SU-DHL-6 (cell line): ENCODE measurements around the gene TACR3.

ENCODE experiments used
- H2AFZ ChIP-seq: fragments of 200-600 bp; sonication (generic); 2 replicates; pipeline ENCODE4 v1.6.1; 2014; ENCODE audit warnings: low read depth, mild to moderate bottlenecking, moderate library complexity, mixed read lengths, antibody characterized with exemption, low read length; ENCODE audit not compliant: severe bottlenecking
- H3F3A ChIP-seq: fragments of 200-600 bp; shearing (Covaris generic); 2 replicates; pipeline ENCODE4 v1.6.0; 2016; ENCODE audit warnings: antibody characterized with exemption, mild to moderate bottlenecking; ENCODE audit not compliant: insufficient read depth
- H3K27ac ChIP-seq: fragments of 200-600 bp; sonication (generic); 2 replicates; pipeline ENCODE4 v1.5.1; 2016; ENCODE audit warnings: low read depth, mild to moderate bottlenecking, low read length, moderate library complexity, mixed read lengths
- H3K27me3 ChIP-seq: fragments of 200-600 bp; sonication (generic), shearing (Covaris generic); 2 replicates; pipeline ENCODE4 v1.6.0; 2014; ENCODE audit warnings: mild to moderate bottlenecking, low read length
- H3K36me3 ChIP-seq: fragments of 200-600 bp; sonication (generic); 2 replicates; pipeline ENCODE4 v1.6.1; 2014; ENCODE audit warnings: mild to moderate bottlenecking, low read length, mixed read lengths
- H3K4me2 ChIP-seq: fragments of 300-600, 200-600 bp; shearing (Covaris generic), sonication (generic); 2 replicates; pipeline ENCODE4 v1.6.0; 2014; ENCODE audit warnings: low read length, low read depth, mild to moderate bottlenecking; ENCODE audit not compliant: poor library complexity, severe bottlenecking
- H3K4me3 ChIP-seq: fragments of 200-600 bp; sonication (generic); 2 replicates; pipeline ENCODE4 v1.5.1; 2014; ENCODE audit warnings: antibody characterized with exemption, low read length, mild to moderate bottlenecking, mixed read lengths; ENCODE audit not compliant: insufficient read depth, poor library complexity, severe bottlenecking
- H3K79me2 ChIP-seq: fragments of 200-600 bp; sonication (generic); 2 replicates; pipeline ENCODE4 v1.6.1; 2014; ENCODE audit warnings: mild to moderate bottlenecking, low read length, moderate library complexity; ENCODE audit not compliant: insufficient read depth
- H3K9ac ChIP-seq: fragments of 200-600 bp; sonication (generic); 2 replicates; pipeline ENCODE4 v1.7.0; 2014; ENCODE audit warnings: mild to moderate bottlenecking, low read length
- H3K9me2 ChIP-seq: fragments of 200-600 bp; sonication (generic); replicated peaks from 2 replicates; pipeline ENCODE4 v1.6.1; 2014; ENCODE audit warnings: low read length; ENCODE audit not compliant: insufficient read depth
- H3K9me3 ChIP-seq: fragments of 200-600 bp; sonication (generic); 2 replicates; pipeline ENCODE4 v1.6.1; 2014; ENCODE audit warnings: low read length, mixed read lengths; ENCODE audit not compliant: insufficient read depth
- H4K20me1 ChIP-seq: fragments of 200-600 bp; sonication (generic); 2 replicates; pipeline ENCODE4 v1.6.1; 2014; ENCODE audit warnings: low read depth, mild to moderate bottlenecking, antibody characterized with exemption, low read length, moderate library complexity, mixed read lengths
- EZH2phosphoT487 ChIP-seq: fragments of 200-600 bp; sonication (generic), shearing (Covaris generic); conservative IDR thresholded peaks from 2 replicates; pipeline ENCODE4 v1.6.1; 2018; ENCODE audit warnings: mild to moderate bottlenecking, antibody characterized with exemption, low read length, moderate library complexity, mixed read lengths
- TF ChIP-seq, protein P1 (sequence below): fragments of 200-600 bp; sonication (generic); IDR thresholded peaks from one replicate; pipeline ENCODE4 v1.5.1; 2017; ENCODE audit warnings: antibody characterized with exemption, mild to moderate bottlenecking, low read length, moderate library complexity; ENCODE audit not compliant: insufficient read depth, poor library complexity, severe bottlenecking

Gene TACR3, protein sequence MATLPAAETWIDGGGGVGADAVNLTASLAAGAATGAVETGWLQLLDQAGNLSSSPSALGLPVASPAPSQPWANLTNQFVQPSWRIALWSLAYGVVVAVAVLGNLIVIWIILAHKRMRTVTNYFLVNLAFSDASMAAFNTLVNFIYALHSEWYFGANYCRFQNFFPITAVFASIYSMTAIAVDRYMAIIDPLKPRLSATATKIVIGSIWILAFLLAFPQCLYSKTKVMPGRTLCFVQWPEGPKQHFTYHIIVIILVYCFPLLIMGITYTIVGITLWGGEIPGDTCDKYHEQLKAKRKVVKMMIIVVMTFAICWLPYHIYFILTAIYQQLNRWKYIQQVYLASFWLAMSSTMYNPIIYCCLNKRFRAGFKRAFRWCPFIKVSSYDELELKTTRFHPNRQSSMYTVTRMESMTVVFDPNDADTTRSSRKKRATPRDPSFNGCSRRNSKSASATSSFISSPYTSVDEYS

DNA sequence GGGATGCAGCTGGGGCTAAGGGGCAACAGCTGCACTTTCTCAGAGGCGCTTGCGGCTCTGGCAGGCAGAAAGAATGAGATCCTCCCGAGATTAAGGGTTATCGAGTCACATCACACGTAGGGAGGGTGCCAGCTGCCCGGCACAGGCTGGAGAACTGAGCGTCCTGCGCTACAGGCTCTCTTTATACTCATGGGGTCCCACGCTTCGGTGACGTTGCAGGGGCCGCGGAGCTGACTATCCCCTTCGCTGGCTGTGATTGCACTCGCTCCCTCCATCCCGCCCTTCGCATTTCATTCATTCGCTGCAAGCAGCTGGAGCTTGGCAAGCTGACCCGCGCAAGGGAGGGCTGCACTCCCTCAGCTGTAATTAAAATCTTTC lies at the start of gene TACR3:
TACR3 (minus strand) TSS at position 156 of the 378 bp plus-strand sequence. CDS start 310 bp downstream, outside the sequence.
- Histone ChIP-seq H3K79me2 (no peaks in the 10 kb centered on the region), H3K9me3 (no peaks in the 10 kb centered on the region), H3K27ac (no peak within 1 kb of the TSS), H3K9me2 (no peaks in the 10 kb centered on the region), H4K20me1 (no peaks in the 10 kb centered on the region), H3K36me3 (no peaks in the 10 kb centered on the region), H2AFZ (no peak within 1 kb of the TSS), H3K9ac (no peak within 1 kb of the TSS), H3F3A (no peaks in the 10 kb centered on the region), H3K4me2 (no peak within 1 kb of the TSS), H3K4me3 (no peak within 1 kb of the TSS), H3K27me3 (no peaks in the 10 kb centered on the region)
- no peak for TF ChIP-seq EZH2phosphoT487
- TF ChIP-seq, protein P1, sequence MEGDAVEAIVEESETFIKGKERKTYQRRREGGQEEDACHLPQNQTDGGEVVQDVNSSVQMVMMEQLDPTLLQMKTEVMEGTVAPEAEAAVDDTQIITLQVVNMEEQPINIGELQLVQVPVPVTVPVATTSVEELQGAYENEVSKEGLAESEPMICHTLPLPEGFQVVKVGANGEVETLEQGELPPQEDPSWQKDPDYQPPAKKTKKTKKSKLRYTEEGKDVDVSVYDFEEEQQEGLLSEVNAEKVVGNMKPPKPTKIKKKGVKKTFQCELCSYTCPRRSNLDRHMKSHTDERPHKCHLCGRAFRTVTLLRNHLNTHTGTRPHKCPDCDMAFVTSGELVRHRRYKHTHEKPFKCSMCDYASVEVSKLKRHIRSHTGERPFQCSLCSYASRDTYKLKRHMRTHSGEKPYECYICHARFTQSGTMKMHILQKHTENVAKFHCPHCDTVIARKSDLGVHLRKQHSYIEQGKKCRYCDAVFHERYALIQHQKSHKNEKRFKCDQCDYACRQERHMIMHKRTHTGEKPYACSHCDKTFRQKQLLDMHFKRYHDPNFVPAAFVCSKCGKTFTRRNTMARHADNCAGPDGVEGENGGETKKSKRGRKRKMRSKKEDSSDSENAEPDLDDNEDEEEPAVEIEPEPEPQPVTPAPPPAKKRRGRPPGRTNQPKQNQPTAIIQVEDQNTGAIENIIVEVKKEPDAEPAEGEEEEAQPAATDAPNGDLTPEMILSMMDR = no peak

DNA sequence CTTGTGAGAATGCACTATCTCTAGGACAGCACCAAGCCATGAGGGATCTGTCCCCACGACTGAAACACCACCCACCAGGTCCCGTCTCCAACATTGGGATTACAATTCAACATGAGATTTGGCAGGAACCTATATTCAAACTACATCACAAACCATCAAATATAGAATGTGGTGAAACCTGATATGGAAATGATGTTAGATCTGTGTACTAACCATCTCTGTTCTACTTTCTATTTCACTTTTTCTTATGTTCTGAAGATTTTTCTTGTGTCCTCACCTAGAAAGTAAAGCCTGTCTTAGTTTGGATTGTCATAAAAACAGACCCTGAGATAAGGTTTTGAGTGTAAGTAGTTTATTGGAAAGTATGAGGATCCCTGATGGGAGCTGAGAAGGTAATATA lies 37.8 kb upstream of the TACR3 start:
- H3K79me2 ChIP-seq = no peaks in the 10 kb centered on the region
- no peaks in the 10 kb centered on the region for H3K36me3 ChIP-seq
- H3K27ac ChIP-seq = no peak overlapping the region
- H3F3A ChIP-seq = no peaks in the 10 kb centered on the region
- H3K4me3 ChIP-seq = no peak overlapping the region
- H4K20me1 ChIP-seq = no peaks in the 10 kb centered on the region
- no peaks in the 10 kb centered on the region for H3K9me3 ChIP-seq
- no peak overlapping the region for H2AFZ ChIP-seq
- no peaks in the 10 kb centered on the region for H3K9me2 ChIP-seq
- H3K4me2 ChIP-seq = no peak overlapping the region
- no peaks in the 10 kb centered on the region for H3K27me3 ChIP-seq
- TF ChIP-seq EZH2phosphoT487 = no peak
- no peak overlapping the region for H3K9ac ChIP-seq

DNA sequence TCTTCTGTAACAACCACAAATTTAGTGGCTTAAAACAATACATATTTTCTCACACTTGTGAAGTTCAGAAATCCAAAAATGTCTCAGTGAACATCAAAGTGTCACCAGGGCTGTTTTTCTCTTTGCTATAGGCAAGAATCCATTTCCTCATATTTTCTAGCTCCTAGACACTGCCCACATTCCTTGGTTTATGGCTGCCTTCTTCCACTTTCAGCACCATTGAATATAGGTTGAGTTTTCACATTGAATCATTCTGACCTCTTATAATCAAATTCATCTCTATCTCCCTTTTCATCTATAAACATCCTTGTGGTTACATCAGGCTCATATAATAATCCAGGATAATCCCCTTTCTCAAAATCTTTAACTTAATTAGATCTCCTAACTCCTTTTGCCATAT lies 37.0 kb upstream of the TACR3 start:
- no peak overlapping the region for H3K9ac ChIP-seq
- no peaks in the 10 kb centered on the region for H3K9me3 ChIP-seq
- no peaks in the 10 kb centered on the region for H3K36me3 ChIP-seq
- no peaks in the 10 kb centered on the region for H3K79me2 ChIP-seq
- H3F3A ChIP-seq = no peaks in the 10 kb centered on the region
- no peaks in the 10 kb centered on the region for H3K9me2 ChIP-seq
- no peak overlapping the region for H3K27ac ChIP-seq
- no peaks in the 10 kb centered on the region for H4K20me1 ChIP-seq
- no peaks in the 10 kb centered on the region for H3K27me3 ChIP-seq
- H3K4me3 ChIP-seq = no peak overlapping the region
- no peak overlapping the region for H3K4me2 ChIP-seq
- TF ChIP-seq EZH2phosphoT487 = no peak
- no peak overlapping the region for H2AFZ ChIP-seq

DNA sequence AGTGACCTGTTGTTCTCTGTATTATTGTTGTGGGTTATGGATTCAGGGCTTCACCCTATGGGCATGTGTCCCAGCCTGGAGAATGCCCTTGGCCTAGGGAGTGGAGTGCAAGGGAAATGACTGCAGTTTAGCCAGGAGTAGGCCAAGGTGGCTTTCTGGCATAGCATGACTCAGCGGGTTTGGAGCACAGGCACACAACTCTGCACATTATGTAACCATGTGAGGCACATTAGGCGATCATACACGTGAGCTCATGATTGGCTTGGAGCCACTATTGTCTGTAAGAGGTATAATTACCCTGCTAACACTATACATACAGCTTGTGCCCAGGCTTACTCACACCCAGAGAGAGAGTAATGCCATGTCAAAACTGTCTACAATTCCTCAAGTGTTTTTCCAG lies 35.1 kb upstream of the TACR3 start:
- Histone ChIP-seq H3K4me3 (no peak overlapping the region), H3K9me3 (no peaks in the 10 kb centered on the region), H3F3A (no peaks in the 10 kb centered on the region), H2AFZ (no peak overlapping the region), H3K36me3 (no peaks in the 10 kb centered on the region), H3K79me2 (no peaks in the 10 kb centered on the region), H3K9me2 (no peaks in the 10 kb centered on the region), H3K27me3 (no peaks in the 10 kb centered on the region), H3K9ac (no peak overlapping the region), H3K4me2 (no peak overlapping the region), H3K27ac (no peak overlapping the region), H4K20me1 (no peaks in the 10 kb centered on the region)
- TF ChIP-seq, protein P1 = no peak
- TF ChIP-seq EZH2phosphoT487 = no peak
